Bone marrow (tissue), 2 donors: ENCODE data around the gene KRT24.

ENCODE experiments used
- DNase-seq, 2 donors: peaks; one replicate each; lab custom pipeline; 2025; lab: John Stamatoyannopoulos, UW

KRT24 gene

DNA sequence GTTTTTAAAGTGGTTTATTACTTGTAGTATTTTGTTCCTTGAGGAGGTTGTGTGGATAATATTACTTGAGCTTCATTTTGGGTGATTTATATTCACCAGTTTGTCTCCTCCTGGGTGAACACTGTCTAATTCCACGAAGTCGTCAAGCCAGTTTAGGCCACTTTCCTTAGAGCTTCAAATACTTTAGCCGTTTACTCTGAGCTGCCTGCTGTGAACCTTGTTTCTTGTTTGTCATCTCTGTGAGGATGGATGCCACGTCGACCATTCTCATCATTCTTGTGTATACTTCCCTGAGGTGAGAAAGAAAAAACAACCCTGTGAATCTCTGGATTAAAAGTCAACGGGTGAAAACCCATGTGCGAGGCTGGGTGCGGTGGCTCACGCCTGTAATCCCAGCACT lies 9.0 kb downstream of the KRT24 start:
- DNase-seq, result no peak

DNA sequence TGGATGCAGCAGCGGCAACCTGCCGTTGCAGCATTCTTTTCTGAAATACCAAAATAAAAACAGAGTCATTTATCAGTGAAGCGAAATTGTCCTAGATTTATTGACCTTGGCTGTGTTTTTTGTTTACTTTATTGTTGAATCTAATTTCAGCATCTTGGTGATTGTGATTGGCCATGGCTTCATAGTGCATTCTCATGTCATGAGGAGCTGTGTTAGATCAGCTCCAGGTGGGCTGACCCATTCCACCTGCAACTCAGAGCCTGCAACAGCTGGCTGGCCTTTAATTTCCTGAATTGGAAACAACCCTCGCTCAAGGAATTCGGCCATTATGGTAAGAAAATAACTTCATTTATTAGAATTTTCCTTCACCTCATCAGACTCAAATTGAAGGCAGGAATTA lies 16.4 kb downstream of the KRT24 start:
- no peak for DNase-seq

DNA sequence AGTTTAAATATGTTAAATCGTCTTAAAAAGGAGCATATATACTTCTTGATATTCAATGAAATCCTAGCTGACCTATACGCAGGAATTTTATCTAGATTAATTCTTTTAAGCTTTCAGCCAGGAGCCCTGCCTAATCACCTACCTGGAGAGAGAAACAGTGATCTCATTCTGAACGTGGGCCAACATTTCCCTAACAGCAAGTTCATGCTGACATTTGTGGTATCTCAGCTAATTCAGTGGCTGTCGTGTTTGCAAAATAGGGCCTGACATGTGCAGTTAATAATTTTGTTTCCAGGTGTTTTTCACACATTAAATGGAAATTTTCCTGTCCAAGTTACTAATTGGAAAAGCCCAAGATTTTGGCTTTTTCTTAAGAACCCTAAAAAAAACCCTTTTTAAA lies 17.4 kb downstream of the KRT24 start:
- DNase-seq, result no peak

DNA sequence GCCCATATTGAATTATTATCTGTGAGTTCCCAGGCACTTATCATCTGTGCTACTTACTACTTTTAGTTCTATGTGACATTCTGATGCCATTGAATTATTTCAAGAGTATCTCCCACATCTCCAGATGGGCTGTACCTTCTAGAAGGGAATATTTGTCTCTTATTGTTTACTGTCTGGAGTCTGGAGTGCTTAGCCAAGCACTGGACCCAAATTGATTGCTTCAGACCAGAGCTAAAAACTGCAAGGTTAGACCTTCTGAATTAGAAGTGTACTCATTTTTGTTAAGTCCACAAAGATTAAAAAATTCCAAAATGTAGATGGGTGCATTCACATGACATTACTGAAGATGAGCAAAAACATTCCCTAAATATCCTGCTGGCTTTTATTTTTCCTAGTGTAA lies 22.6 kb downstream of the KRT24 start:
- DNase-seq, result no peak

DNA sequence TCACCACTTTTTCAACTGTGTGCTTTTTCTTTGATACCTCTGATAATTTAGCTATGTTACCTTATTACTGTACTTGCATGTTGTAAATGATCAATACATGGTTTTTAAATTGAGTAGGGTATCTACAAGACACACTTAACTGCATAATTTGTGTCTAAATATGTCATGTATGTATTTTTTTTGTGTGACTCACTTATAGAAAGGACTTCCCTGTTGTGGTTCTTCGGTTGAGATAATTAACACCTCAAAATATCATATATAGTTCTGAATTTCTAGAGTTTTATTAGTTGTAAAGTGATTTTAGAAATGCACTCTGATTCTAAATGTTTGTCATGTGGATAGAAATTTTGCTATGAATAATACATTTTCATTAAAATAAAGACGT lies 24.0 kb downstream of the KRT24 start:
- DNase-seq, result no peak

DNA sequence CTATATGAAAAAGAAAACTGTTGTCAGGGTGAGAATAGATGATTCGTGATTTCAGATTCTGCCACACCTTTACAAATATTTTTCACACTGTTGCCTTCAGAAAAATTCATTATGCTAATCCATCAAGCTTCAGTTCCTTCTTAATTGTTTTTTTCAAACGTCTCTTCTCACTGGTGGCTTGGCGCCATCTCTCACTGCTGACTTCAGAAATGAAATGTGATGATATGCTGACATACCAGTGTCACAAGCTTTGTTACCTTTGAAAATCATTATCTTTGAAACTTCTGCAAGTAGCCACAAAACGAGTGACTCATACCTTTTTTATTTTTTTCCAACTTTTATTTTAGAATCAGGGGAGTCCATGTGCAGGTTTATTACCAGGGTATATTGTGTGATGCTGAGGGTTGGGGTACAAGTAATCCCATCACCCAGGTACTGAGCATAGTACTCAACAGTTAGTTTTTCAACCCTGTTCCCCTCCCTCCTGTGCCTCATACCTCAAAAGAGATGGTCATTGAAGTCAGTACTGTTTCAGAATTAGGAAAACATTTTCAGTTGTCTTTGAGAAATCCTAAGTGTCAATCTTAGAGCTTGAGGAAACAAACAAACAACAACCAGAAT lies 24.5 kb downstream of the KRT24 start:
- DNase-seq, result no peak

DNA sequence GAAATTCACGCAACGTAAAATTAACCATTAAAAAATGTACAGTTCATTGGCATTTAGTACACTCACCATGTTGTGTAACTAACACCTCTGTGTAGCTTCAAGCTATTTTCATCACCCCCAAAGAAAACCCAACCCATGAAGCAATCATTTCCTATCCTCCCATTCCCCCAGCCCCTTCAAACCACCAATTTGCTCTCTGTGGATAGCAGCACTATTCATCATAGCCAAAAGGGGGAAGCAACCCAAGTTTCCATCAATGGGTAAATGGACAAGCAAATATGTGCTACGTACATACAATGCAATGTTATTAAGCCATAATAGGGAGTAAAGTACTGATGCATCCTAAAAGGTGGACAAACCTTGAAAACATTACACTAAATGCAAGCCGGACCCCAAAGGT lies 27.6 kb downstream of the KRT24 start:
- no peak for DNase-seq

DNA sequence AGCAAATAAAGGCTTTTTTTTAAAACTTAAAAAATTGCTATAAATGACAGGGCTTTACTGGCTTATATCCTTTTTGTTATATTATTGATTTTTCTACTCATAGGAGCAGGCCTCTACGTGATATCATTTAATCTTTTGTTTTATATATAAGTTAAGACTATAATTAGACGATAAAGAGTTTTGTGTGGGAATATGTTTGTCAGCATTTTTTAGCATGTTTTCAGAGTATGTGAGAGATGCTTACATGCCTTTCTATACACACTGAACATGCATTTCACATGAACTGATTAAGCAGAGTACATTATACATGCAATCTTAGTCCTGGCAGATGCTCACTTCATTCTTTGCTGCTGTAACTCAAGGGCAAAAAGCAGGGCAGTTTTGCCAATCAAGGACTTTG lies 30.9 kb downstream of the KRT24 start:
- DNase-seq, result no peak

DNA sequence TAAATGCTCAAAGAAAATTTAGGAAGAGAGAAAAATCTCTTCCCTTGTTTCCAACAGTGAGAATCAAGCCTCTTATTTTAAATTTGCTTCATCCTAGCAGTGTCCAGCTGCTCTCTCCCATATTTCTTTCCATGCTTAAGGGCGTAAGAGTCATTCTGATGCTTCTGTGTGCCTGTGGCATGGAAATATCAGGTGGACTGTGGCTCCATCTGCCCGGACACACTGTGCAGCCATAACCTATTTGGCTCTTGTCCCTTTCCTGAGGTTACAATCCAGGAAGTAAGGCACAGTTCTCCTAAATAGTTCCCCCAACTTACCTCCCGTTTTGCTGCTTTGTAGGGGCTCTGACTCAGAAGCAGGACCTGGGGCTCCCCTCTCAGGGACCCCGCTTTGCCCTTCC lies 32.3 kb downstream of the KRT24 start:
- DNase-seq, result no peak

DNA sequence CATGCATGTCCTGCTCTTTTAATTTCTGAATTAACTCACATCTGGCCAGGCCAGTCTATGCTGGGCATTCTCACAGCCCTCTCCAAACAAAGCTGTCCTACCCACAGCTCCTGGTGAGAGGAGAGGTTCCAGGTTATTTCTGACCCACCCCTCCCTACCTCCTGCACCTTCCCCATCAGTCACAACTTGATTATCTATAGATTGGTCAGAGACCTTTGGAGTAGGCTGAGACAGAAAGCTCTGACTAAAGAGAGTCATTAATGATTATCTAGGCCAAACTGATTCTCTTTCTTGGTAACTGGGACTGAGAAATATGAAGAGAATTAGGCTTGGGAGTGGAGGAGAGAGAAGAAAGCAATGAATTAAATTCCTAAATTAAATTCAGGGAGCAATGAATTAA lies 37.2 kb downstream of the KRT24 start:
- DNase-seq, result no peak

DNA sequence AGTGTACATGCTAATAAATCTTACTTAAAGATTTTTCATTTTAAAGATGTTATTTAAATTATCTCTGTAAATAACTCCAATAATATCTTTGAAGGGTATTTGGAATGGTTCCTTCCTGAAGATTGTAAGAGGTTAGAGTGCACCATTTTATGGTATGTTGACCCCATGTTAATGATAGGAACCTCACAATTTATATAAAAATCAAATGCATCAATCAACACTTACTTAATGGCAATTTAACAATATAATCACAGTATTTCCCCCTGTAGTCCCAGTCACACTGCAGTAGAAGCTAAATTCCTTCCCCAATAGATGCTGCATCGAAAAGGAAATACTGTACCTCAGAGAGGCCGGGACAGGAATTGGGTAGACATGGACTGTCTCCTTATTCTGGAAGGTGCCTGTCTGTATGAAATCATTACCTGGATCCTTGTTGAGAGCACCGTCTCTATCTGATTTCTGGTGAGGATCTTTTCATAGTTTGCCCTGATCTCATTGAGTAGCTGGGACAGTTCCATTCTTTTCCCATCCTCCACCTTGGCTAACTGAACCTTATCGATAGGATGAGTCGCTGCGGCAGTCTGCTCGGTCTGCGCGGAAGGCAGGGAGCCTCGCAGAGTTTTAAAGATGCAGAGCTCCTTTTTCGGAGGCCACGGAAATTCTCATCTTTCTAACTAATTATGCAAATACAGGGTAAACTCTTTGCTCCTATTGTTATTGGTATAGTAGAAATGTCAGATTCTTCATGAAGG lies 38.8 kb downstream of the KRT24 start, which contains the start of gene KRT222:
Gene KRT222, minus strand, starts transcription at position 596 of the 752 bp plus-strand sequence. Its CDS starts 78 bp downstream, at position 518.
- DNase-seq, result no peak

DNA sequence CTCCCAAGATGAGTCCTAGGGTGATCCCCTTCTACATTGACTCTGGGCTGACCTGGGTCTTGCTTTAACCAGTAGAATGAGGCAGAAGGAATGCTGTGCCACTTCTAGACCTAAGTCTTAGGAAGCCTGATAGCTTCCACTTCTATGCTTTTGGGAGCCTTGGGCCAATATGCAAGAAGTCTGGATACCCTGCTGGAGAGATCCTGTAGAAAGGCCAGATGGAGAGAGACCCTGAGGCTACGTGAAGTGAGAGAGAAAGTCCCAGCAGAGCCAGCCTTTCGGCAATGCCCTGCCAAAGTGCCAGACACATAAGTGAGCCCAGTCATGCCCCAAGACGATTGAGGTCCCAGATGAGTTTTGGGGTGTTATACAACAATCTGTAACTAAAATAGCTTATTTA lies 40.3 kb downstream of the KRT24 start:
- DNase-seq, result no peak

DNA sequence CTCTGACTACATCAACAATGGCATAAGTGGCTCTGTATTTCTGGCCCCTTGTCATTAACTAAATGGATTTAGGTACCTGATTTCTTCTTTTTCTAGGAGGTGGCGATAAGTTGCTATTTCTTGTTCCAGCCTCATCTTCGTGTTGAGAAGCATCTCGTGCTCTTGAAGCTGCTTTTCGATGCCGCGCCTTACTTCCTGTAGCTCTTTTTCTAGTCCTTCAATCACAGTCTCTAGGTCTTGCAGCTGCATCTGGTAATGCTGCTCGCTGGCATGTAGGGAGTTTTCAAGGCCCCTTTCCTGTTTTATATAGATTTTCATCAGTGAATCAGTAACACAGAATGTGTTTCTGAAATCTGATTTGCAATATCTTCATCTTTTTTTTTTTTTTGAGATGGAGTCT lies 43.6 kb downstream of the KRT24 start:
- no peak for DNase-seq

DNA sequence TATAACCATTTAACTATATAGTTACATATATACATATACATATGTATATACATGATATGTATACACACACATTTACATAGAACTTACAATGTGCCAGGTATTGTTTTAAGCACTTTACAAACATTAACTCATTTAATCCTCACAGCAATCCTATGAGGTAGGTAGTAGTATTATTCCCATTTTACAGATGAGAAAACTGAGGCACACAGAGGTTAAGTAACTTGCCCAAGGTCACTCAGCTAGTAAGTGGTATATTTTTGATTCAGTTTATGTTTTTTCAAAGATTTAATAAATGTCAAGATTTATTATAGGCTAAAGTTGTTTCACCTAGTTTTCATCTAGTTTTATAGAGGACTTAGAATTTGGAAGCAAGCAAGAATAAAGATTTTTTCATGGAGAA lies 45.2 kb downstream of the KRT24 start:
- DNase-seq, result no peak

DNA sequence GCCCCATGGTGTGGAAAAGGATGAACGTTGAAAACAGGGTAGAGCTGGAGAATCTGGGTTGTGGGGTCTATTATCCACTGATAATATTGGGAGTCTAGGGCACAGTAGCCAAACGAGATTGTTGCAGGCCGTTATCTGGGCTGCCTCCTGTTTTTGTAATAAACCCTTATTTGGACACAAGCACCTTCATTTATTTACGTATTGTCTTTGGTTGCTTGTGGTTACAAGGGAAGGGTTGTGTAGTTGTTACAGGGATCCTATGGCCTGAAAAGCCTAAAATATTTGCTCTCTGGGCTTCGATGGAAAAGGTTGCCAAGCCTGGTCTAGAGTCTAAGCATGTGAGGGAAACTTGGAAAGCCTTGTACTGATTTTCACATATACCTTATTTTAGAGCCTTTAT lies 51.6 kb downstream of the KRT24 start:
- DNase-seq, result no peak

DNA sequence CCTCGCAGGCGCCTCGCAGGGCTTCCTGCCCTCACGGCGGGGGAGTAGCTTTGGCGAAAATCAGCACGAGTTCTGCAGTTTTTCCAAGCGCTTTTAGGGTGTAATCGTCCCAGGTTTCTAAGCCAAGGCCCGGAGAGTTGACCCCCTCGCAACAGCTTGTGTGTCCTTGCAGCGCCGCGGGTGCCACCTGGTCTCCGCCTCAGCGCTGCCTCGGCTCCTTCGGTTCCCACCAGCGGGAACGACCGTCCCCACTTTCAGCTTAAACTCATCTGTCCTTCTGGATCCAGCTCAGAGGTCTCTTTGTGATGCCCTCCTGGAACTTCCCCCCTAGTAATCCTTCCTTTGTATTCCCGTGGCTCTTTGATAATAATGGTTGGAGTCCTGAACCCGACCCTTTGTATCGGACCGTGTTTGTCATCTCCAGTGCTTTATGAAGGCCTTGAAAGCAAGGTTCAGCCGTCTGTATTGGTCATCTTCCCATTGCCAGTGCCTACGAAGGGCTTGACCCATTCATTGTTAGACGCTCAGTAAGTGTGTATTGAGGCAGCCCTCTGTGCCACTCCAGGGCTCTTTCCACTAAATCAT lies 55.1 kb downstream of the KRT24 start:
- DNase-seq, result no peak
